Body of pancreas (tissue), 4 donors: ENCODE data around the gene APLP2. TPM values are rescaled to one million over a fixed set of nuclear protein-coding genes. Genes with fewer than 3 reads are reported as not detected.

Experiments
- ATAC-seq: fragments of 150-250 bp; one replicate; pipeline ENCODE4 v1.9.1; 2016
- DNase-seq, 4 donors: peaks; one replicate each; pipeline ENCODE4 v3.0.0-alpha.2; 2019
- H3K27ac ChIP-seq, 4 donors: fragments of 200-600 bp; sonication (generic); 1 replicate in 3 of 4; 2 replicates in 1 of 4; pipeline versions ENCODE4 v1.5.1 to v1.6.1; 2016 to 2019; ENCODE audit warnings: mild to moderate bottlenecking in 1 of 4, mixed read lengths in 1 of 4, moderate library complexity in 1 of 4
- H3K27me3 ChIP-seq, 2 donors: fragments of 200-600 bp; sonication (generic); one replicate each; pipeline ENCODE4 v1.6.0; 2016; ENCODE audit warnings: mild to moderate bottlenecking in 1 of 2
- H3K36me3 ChIP-seq, 2 donors: fragments of 200-600 bp; sonication (generic); replicated peaks in 1 of 2; 2 replicates each; pipeline ENCODE4 v1.5.1; 2016; ENCODE audit warnings: low read depth in 2 of 2; ENCODE audit not compliant: insufficient read depth in 1 of 2
- H3K4me1 ChIP-seq: fragments of 200-600 bp; sonication (generic); one replicate; pipeline ENCODE4 v1.6.0; 2016
- H3K4me3 ChIP-seq, 2 donors: fragments of 200-600 bp; sonication (generic); 1 replicate in 1 of 2; 2 replicates in 1 of 2; pipeline ENCODE4 v1.5.1; 2016 to 2019
- H3K9me3 ChIP-seq, 3 donors: fragments of 200-600 bp; sonication (generic); 1 replicate in 2 of 3; 2 replicates in 1 of 3; pipeline ENCODE4 v1.5.1; 2016
- CTCF ChIP-seq, 7 experiments: fragments of 450-650 bp in 4 of 7; fragments of 200-600 bp in 3 of 7; sonication (generic) in 3 of 7; IDR thresholded peaks; one replicate each; pipeline ENCODE4 v1.5.1; 2016 to 2019; ENCODE audit warnings: antibody characterized with exemption in 7 of 7
- POLR2A ChIP-seq, 3 donors: fragments of 450-650 bp; IDR thresholded peaks; one replicate each; pipeline ENCODE4 v1.6.1; 2016; ENCODE audit warnings: antibody characterized with exemption in 3 of 3, mild to moderate bottlenecking in 2 of 3
- WGBS, 2 donors: methylation state at CpG; one replicate each; pipeline ENCODE4 v1.1.5; 2017; 5-methylcytosine and 5-hydroxymethylcytosine counted together
- intact Hi-C: fragments of 100-400 bp; cut with DNase I; formaldehyde crosslinking; loops from one replicate; pipeline ENCODE4 v1.15.1; 2023
- total RNA-seq, 2 donors: library from RNA; depleted of rRNA; stranded (reverse); fragments of >200 nt; gene quantifications; one replicate each; pipeline ENCODE4 v1.1.0, GENCODE V29; 2016

APLP2 gene
- total RNA-seq, 2 donors from 2014 or later: 157 to 177 TPM

- intact Hi-C loops: no loop called here
Measured at GRCh38 chr11:130024361-130024760, 45.3 kb upstream of the APLP2 start.

DNA sequence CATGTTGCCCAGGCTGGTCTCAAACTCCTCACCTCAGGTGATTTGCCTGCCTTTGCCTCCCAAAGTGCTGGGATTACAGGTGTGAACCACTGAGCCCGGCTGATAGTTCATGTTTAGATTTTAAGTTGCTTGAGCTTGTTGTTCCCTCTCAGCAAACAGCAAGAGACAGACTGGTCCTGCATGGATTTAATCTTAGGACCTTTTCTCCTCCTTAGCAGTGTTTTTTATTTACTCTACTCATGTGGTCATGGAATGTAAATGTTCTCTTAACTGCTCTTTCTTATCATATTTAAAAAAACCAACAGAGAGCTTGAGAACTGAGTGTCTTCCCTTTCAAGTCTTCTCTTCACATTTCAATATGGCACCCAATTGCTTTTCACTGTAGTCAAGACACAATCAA, 44.3 kb upstream of the APLP2 start:
- H3K27me3 ChIP-seq: no peaks in the 10 kb centered on the region
- H3K9me3 ChIP-seq: no peaks in the 10 kb centered on the region
- H3K36me3 ChIP-seq: no peaks in the 10 kb centered on the region
- intact Hi-C loops: no loop called here
- no peaks in the 10 kb centered on the region for H3K4me1 ChIP-seq
- ATAC-seq (no peak), DNase-seq (no peak)
- TF ChIP-seq CTCF (IDR thresholded peaks at IDR 0.05) (no peak), POLR2A (IDR thresholded peaks at IDR 0.05) (no peak)
- H3K27ac ChIP-seq: no peak overlapping the region
- no peak overlapping the region for H3K4me3 ChIP-seq
- WGBS, 2 donors: 65 to 67% methylated on average over 1 of the region's 1 CpG

More at GRCh38 chr11:130024361-130024760, 45.3 kb upstream of the APLP2 start:
- no peaks in the 10 kb centered on the region for H3K36me3 ChIP-seq
- H3K4me1 ChIP-seq: no peaks in the 10 kb centered on the region
- 83 to 86% methylated on average over 1 of the region's 1 CpG for WGBS, 2 donors
- no peaks in the 10 kb centered on the region for H3K27me3 ChIP-seq
- H3K4me3 ChIP-seq: no peak overlapping the region
- TF ChIP-seq CTCF (IDR thresholded peaks at IDR 0.05) (no peak), POLR2A (IDR thresholded peaks at IDR 0.05) (no peak)
- no peaks in the 10 kb centered on the region for H3K9me3 ChIP-seq
- no peak overlapping the region for H3K27ac ChIP-seq
- ATAC-seq: no peak
- no peak for DNase-seq

GRCh38 chr11:130029137-130029536, 40.6 kb upstream of the APLP2 start:
- Histone ChIP-seq H3K36me3 (no peaks in the 10 kb centered on the region), H3K4me3 (no peak overlapping the region), H3K27me3 (no peaks in the 10 kb centered on the region), H3K4me1 (no peaks in the 10 kb centered on the region), H3K9me3 (no peaks in the 10 kb centered on the region), H3K27ac (no peak overlapping the region)
- TF ChIP-seq POLR2A (IDR thresholded peaks at IDR 0.05): no peak
- no peak for TF ChIP-seq CTCF (IDR thresholded peaks at IDR 0.05)
- 47 to 57% methylated on average over 3 of the region's 3 CpGs for WGBS, 2 donors
- ATAC-seq: no peak
- no peak for DNase-seq
- intact Hi-C loops: no loop called here

GRCh38 chr11:130031056-130031455, 38.6 kb upstream of the APLP2 start:
- ATAC-seq: no peak

More at GRCh38 chr11:130031056-130031455, 38.6 kb upstream of the APLP2 start:
- no peaks in the 10 kb centered on the region for H3K36me3 ChIP-seq
- H3K4me3 ChIP-seq: no peak overlapping the region
- no peaks in the 10 kb centered on the region for H3K27me3 ChIP-seq
- no peak for DNase-seq
- WGBS, 2 donors: 64 to 71% methylated on average over 1 of the region's 1 CpG
- H3K4me1 ChIP-seq: no peaks in the 10 kb centered on the region
- no peak for TF ChIP-seq POLR2A (IDR thresholded peaks at IDR 0.05)
- TF ChIP-seq CTCF (IDR thresholded peaks at IDR 0.05): no peak
- intact Hi-C loops: no loop called here
- no peak overlapping the region for H3K27ac ChIP-seq
- no peaks in the 10 kb centered on the region for H3K9me3 ChIP-seq
